AG09309 (cell line): Measurements from ENCODE around the gene PODXL2.

Experiments
- DNase-seq: peaks from one replicate; pipeline ENCODE4 v3.0.0-alpha.2; 2010; ENCODE audit warnings: low read depth
- H3K4me3 ChIP-seq: 2 replicates; pipeline ENCODE4 v1.5.1; 2011; ENCODE audit warnings: mild to moderate bottlenecking, low read depth, low read length, moderate library complexity; ENCODE audit not compliant: control insufficient read depth
- TF ChIP-seq, protein P1 (sequence below): IDR thresholded peaks from 2 replicates; pipeline ENCODE4 v1.5.1; 2011; ENCODE audit warnings: mild to moderate bottlenecking, low read depth, low read length, inconsistent platforms; ENCODE audit not compliant: insufficient read depth, control insufficient read depth; ENCODE audit errors: missing control alignments

The PODXL2 gene

GRCh38 chr3:127620637-127621375, 8.2 kb upstream of the PODXL2 start:
- no peak for DNase-seq
- no peak overlapping the region for H3K4me3 ChIP-seq
- TF ChIP-seq, protein P1, sequence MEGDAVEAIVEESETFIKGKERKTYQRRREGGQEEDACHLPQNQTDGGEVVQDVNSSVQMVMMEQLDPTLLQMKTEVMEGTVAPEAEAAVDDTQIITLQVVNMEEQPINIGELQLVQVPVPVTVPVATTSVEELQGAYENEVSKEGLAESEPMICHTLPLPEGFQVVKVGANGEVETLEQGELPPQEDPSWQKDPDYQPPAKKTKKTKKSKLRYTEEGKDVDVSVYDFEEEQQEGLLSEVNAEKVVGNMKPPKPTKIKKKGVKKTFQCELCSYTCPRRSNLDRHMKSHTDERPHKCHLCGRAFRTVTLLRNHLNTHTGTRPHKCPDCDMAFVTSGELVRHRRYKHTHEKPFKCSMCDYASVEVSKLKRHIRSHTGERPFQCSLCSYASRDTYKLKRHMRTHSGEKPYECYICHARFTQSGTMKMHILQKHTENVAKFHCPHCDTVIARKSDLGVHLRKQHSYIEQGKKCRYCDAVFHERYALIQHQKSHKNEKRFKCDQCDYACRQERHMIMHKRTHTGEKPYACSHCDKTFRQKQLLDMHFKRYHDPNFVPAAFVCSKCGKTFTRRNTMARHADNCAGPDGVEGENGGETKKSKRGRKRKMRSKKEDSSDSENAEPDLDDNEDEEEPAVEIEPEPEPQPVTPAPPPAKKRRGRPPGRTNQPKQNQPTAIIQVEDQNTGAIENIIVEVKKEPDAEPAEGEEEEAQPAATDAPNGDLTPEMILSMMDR: no peak

DNA sequence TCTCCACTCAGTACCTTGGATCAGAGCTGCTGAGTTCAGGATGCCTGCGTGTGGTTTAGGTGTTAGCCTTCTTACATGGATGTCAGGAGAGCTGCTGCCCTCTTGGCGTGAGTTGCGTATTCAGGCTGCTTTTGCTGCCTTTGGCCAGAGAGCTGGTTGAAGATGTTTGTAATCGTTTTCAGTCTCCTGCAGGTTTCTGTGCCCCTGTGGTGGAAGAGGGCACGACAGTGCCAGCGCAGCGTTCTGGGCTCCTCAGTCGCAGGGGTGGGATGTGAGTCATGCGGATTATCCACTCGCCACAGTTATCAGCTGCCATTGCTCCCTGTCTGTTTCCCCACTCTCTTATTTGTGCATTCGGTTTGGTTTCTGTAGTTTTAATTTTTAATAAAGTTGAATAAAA, 7.0 kb upstream of the PODXL2 start:
- H3K4me3 ChIP-seq: no peak overlapping the region
- no peak for DNase-seq
- TF ChIP-seq, protein P1: no peak

DNA sequence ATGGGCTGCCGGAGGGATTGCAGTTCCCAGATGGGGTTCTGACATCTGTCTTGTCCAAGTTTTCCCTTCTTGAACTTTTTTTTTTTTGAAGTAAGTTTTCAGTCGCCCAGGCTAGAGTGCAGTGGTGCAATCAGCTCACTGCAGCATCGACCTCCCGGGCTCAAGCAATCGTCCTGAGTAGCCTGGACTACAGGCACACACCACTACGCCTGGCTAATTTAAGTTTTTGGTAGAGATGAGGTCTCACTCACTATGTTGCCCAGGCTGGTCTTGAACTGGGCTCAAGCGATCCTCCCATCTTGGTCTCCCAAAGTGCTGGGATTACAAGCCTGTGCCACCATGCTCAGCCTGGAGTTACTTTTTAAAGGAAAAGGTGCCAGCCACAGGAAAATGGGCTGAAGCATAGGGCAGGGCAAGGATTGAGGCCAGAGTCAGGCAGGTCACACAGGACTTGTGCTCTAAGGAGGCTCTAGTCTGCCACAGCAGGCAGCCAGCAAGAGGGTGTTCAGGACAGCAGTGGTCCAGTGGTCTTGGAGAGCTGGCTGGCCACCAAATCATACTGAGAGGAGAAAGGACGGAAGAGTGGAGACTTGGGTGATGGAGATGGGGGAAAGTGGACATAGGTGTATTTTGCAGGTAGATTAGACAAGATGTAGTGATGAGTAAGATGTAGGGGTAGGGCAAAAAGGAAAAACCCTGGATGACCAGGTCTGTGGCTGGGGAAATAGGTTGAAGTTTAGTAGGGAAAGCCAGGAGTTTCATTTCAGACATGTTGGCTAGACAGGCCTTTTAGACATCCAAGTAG, 6.0 kb upstream of the PODXL2 start:
- H3K4me3 ChIP-seq: no peak overlapping the region
- no peak for DNase-seq
- TF ChIP-seq, protein P1: no peak

DNA sequence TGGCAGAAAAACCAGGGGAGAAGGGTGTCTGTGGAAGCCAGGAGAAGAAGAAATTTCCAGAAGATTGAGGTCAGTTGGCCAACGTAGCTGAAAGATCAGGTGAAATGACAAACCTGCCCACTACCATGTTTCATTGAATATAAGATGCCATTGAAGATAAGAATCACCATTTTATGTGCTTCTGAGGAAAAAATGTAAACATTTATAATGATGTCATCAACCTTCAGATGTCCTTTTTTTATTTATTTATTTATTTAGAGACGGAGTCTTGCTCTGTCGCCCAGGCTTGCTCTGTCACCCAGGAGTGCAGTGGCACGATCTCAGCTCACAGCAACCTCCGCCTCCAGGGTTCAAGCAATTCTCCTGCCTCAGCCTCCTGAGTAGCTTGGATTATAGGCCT, 4.9 kb upstream of the PODXL2 start:
- DNase-seq: no peak
- TF ChIP-seq, protein P1: no peak
- H3K4me3 ChIP-seq: no peak overlapping the region

DNA sequence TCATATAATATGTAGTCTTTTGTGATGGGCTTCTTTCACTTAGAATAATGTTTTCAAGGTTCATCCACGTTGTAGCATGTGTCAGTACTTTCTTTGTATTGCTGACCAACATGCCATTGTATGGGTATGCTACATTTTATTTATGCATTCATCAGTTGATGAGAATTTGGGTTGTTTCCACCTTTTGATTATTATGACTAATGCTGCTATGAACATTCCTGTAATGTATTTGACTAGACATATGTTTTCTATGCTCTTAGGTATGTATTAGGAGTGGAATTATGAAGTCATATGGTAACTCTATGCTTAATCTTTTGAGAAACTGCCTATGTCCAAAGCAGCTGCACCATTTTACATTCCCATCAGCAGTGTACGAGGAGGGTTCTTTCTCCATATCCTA, 3.2 kb upstream of the PODXL2 start:
- no peak for DNase-seq
- TF ChIP-seq, protein P1: no peak
- H3K4me3 ChIP-seq: no peak overlapping the region

DNA sequence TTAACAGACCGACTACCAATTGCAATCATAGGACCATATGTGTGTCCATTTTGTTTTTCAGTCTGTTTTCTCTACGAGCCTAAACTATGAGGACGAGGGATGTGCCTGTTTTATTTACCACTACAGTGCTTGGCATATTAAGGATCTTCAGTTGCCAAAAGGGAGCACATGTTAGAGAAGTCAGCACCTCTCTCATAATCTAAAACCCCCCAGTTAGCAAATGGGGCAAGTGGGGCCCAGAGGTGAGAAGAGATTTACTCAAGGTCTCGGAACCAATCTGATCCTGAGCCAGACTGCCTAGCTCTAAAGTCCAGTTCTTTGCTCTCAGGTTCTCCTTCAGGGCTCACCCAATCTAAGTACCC, 578 bp upstream of the PODXL2 start:
- TF ChIP-seq, protein P1: no peak
- H3K4me3 ChIP-seq: no peak overlapping the region
- no peak for DNase-seq
